Gastrocnemius medialis (tissue), 4 donors: ENCODE data around the gene NCOA3.

ENCODE experiments used
- CTCF ChIP-seq, 5 experiments: fragments of 450-650 bp in 3 of 5; fragments of 200-600 bp in 2 of 5; sonication (generic) in 2 of 5; IDR thresholded peaks in 4 of 5; conservative IDR thresholded peaks in 1 of 5; 1 replicate in 4 of 5; 2 replicates in 1 of 5; pipeline ENCODE4 v1.5.1; 2016 to 2019; ENCODE audit warnings: antibody characterized with exemption in 5 of 5, mild to moderate bottlenecking in 3 of 5, moderate library complexity in 3 of 5
- POLR2A ChIP-seq, 2 donors: fragments of 450-650 bp; IDR thresholded peaks; one replicate each; pipeline ENCODE4 v1.6.1; 2017; ENCODE audit warnings: antibody characterized with exemption in 2 of 2, mild to moderate bottlenecking in 2 of 2, moderate library complexity in 2 of 2

- TF ChIP-seq CTCF (IDR thresholded peaks at IDR 0.05 in 4 of 5, conservative IDR thresholded peaks at IDR 0.05 in 1 of 5) (no peak), POLR2A (IDR thresholded peaks at IDR 0.05) (no peak)
These were observed 19.0 kb upstream of the NCOA3 start for GRCh38 chr20:47482705-47483104.
